Endothelial cell of umbilical vein (primary cell): Measurements from ENCODE around the gene TNNT3. TPM values are rescaled to one million over a fixed set of nuclear protein-coding genes. Genes with fewer than 3 reads are reported as not detected.

Experiments
- BruUV-seq: library from RNA; stranded (reverse); fragments of 400-500 nt; replicated peaks from 2 replicates; lab custom pipeline; 2021; lab: Mats Ljungman, UMichigan
- CTCF ChIA-PET: fragments of 300-600, 350-600 bp; sonication (Branson Sonifier 250); formaldehyde crosslinking; loops from one replicate; lab custom pipeline; 2021; ENCODE audit warnings: antibody characterized with exemption, inconsistent platforms; lab: Charles Lee
- POLR2A ChIA-PET: fragments of 300-600, 350-600 bp; sonication (Branson Sonifier 250); formaldehyde crosslinking; loops from one replicate; lab custom pipeline; 2021; ENCODE audit warnings: antibody characterized with exemption, inconsistent platforms; lab: Charles Lee
- DNase-seq: peaks from one replicate; pipeline ENCODE4 v3.0.0-alpha.2; 2011; ENCODE audit warnings: low read depth, low spot score
- FAIRE-seq: peaks from 2 replicates; lab custom pipeline; 2011; peaks lifted over from hg19 to GRCh38; lab: Jason Lieb, UNC
- H2AFZ ChIP-seq: 2 replicates; pipeline ENCODE4 v1.6.0; 2012; ENCODE audit warnings: low read depth, low read length, control low read depth, inconsistent platforms
- H3K27ac ChIP-seq: 2 replicates; pipeline ENCODE4 v1.5.1; 2011; ENCODE audit warnings: low read depth, mild to moderate bottlenecking, control low read depth, low read length, moderate library complexity; ENCODE audit not compliant: insufficient read depth
- H3K27me3 ChIP-seq, 2 experiments: 2 replicates each; pipeline versions ENCODE4 v1.6.0 to v1.6.1; 2011; ENCODE audit warnings: low read length in 2 of 2, mixed read lengths in 1 of 2; ENCODE audit not compliant: control insufficient read depth in 2 of 2, insufficient read depth in 2 of 2
- H3K36me3 ChIP-seq, 2 experiments: 2 replicates in 1 of 2; 3 replicates in 1 of 2; pipeline ENCODE4 v1.5.1; 2011; ENCODE audit warnings: low read length in 2 of 2, mild to moderate bottlenecking in 1 of 2, moderate library complexity in 1 of 2; ENCODE audit not compliant: control insufficient read depth in 2 of 2, insufficient read depth in 2 of 2; ENCODE audit errors: extremely low read depth in 1 of 2
- H3K4me1 ChIP-seq: 3 replicates; pipeline ENCODE4 v1.5.1; 2011; ENCODE audit warnings: mild to moderate bottlenecking, low read length; ENCODE audit not compliant: control insufficient read depth, insufficient read depth; ENCODE audit errors: extremely low read depth
- H3K4me2 ChIP-seq: 2 replicates; pipeline ENCODE4 v1.6.1; 2011; ENCODE audit warnings: low read length, control low read depth, mixed read lengths; ENCODE audit not compliant: insufficient read depth
- H3K4me3 ChIP-seq, 3 experiments: fragments of 200-600 bp in 1 of 3; sonication (generic), shearing (Covaris generic) in 1 of 3; replicated peaks in 1 of 3; 2 replicates each; pipeline ENCODE4 v1.5.1; 2011 to 2016; ENCODE audit warnings: control low read depth in 3 of 3, low read length in 3 of 3, mild to moderate bottlenecking in 2 of 3, inconsistent platforms in 1 of 3, low read depth in 1 of 3, moderate library complexity in 1 of 3; ENCODE audit not compliant: insufficient read depth in 1 of 3
- H3K79me2 ChIP-seq: 2 replicates; pipeline ENCODE4 v1.6.0; 2012; ENCODE audit warnings: low read length, inconsistent platforms; ENCODE audit not compliant: control insufficient read depth, insufficient read depth
- H3K9ac ChIP-seq: replicated peaks from 2 replicates; pipeline ENCODE3; 2011; ENCODE audit warnings: low read length, control low read depth; ENCODE audit not compliant: insufficient read depth; ENCODE audit errors: extremely low read depth
- H3K9me1 ChIP-seq: replicated peaks from 3 replicates; pipeline ENCODE4 v1.6.0; 2011; ENCODE audit warnings: mild to moderate bottlenecking, low read length; ENCODE audit not compliant: control insufficient read depth, insufficient read depth; ENCODE audit errors: extremely low read depth
- H3K9me3 ChIP-seq: replicated peaks from 2 replicates; pipeline ENCODE4 v1.5.1; 2012; ENCODE audit warnings: low read length, inconsistent platforms; ENCODE audit not compliant: control insufficient read depth, insufficient read depth
- H4K20me1 ChIP-seq: replicated peaks from 2 replicates; pipeline ENCODE3; 2011; ENCODE audit warnings: mild to moderate bottlenecking, low read length; ENCODE audit not compliant: control insufficient read depth, insufficient read depth; ENCODE audit errors: extremely low read depth
- CTCF ChIP-seq, 2 donors: IDR thresholded peaks; 1 replicate in 1 of 2; 2 replicates in 1 of 2; pipeline ENCODE4 v1.5.1; 2011; ENCODE audit warnings: low read length in 2 of 2, mild to moderate bottlenecking in 2 of 2, moderate library complexity in 2 of 2, control low read depth in 1 of 2, inconsistent platforms in 1 of 2, low read depth in 1 of 2; ENCODE audit not compliant: insufficient read depth in 1 of 2; ENCODE audit errors: extremely low read depth in 1 of 2
- FOS ChIP-seq: IDR thresholded peaks from 2 replicates; pipeline ENCODE4 v1.6.1; 2011; ENCODE audit warnings: mild to moderate bottlenecking, low read length, moderate library complexity, borderline replicate concordance; ENCODE audit not compliant: insufficient read depth
- JUN ChIP-seq: IDR thresholded peaks from 2 replicates; pipeline ENCODE4 v1.6.1; 2011; ENCODE audit warnings: borderline replicate concordance, low read depth; ENCODE audit not compliant: insufficient read length, insufficient read depth
- POLR2A ChIP-seq: IDR thresholded peaks from 2 replicates; pipeline ENCODE4 v1.6.1; 2012; ENCODE audit warnings: low read depth, mild to moderate bottlenecking, control low read depth, low read length
- dilution Hi-C: fragments of 300-500 bp; cut with MboI; formaldehyde crosslinking; loops from one replicate; pipeline ENCODE4 v1.15.0; 2019; ENCODE audit warnings: low sequenced_read_pairs; ENCODE audit not compliant: extremely low pct_ligation_motif_present
- intact Hi-C: fragments of 100-400 bp; cut with micrococcal nuclease; formaldehyde crosslinking; loops from one replicate; pipeline ENCODE4 v1.10.0; 2022
- polyA plus RNA-seq, 4 experiments: library from polyadenylated mRNA; depleted of rRNA in 3 of 4; stranded (reverse) in 3 of 4; unstranded in 1 of 4; fragments of >200 nt; gene quantifications; 2 replicates each; pipeline versions ENCODE4 v1.2.1 to v1.2.3, GENCODE V29; 2011 to 2012; ENCODE audit warnings: missing spikeins in 1 of 4
- total RNA-seq: library from RNA; stranded (reverse); gene quantifications from 2 replicates; pipeline ENCODE4 v1.2.3, GENCODE V29; 2021

TNNT3 gene
- total and polyA plus RNA-seq, 2 donors (not counting 3 experiments of a cell fraction or from before 2014, with no cell fraction given): not detected

DNA sequence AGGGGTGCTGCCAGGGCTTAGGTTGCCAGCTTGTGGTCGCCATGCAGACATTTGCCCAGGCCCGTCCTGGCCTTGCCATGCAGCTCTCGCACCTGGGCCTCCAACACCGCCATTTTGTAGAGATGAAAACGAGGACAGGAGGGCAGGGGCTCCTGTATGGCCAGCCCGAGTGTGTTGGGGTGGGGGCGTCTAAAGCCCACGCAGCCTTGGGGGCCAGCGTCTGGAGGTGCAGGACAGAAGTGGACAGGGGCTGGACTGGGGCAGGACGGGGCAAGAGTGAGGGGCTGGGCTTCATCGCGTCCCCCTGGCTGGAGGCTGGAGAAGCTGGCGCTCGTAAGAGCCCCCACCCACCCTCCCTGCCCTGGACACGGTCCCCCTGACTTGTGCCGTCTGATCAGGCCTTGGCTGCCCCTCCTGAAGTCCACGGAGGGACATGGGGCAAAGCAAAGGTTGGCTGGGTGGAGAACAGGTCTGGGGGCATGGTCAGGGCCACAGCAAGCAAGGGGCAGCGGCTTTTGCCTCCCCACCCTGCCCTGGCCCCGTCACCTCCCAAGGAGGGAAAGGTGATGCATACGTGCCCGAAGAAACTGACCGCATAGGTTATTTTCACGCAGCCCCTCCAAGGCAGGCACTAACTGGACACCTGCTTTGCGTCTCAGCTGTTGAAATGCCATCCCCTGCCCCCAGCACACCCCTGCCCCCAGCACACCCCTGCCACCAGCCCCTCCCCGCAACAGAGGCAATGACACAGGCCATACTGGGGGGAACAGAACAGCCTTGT is 815 bp downstream of the TNNT3 start:
- Histone ChIP-seq H2AFZ (no peak overlapping the region), H3K36me3 (no peaks in the 10 kb centered on the region), H3K9me1 (no peaks in the 10 kb centered on the region), H4K20me1 (no peaks in the 10 kb centered on the region), H3K27ac (no peak overlapping the region), H3K79me2 (no peaks in the 10 kb centered on the region), H3K4me3 (no peak overlapping the region), H3K9me3 (no peaks in the 10 kb centered on the region), H3K4me2 (no peak overlapping the region), H3K4me1 (no peaks in the 10 kb centered on the region), H3K9ac (no peak overlapping the region), H3K27me3 (no peaks in the 10 kb centered on the region)
- dilution Hi-C loops (no loop called here), intact Hi-C loops (no loop called here)
- CTCF ChIA-PET: interaction anchor here (1.1 to 2.3 kb wide), 2 partner anchors 38 kb away, joined by 3 to 20 read pairs; no protein-coding TSS in a partner anchor
- FAIRE-seq (no peak), DNase-seq (no peak)
- BruUV-seq: no TSS peak
- TF ChIP-seq JUN (no peak), CTCF (IDR thresholded peaks at IDR 0.05; ENCODE audit: extremely low read depth in 1 of 2, insufficient read depth in 1 of 2, low read depth in 1 of 2, low read length in 2 of 2) (no peak), FOS (no peak), POLR2A (no peak)
- POLR2A ChIA-PET: no interaction called here
